HepG2 (cell line): ENCODE data around the gene EPB41.

Source experiments
- HMG20A ChIP-seq: IDR thresholded peaks from 2 replicates; pipeline ENCODE4 v1.6.1; 2016; ENCODE audit warnings: borderline replicate concordance
- HNRNPH1 ChIP-seq: fragments of 200-400 bp; formaldehyde crosslinking; optimal IDR thresholded peaks from 2 replicates; pipeline ENCODE3; 2017; ENCODE audit warnings: mild to moderate bottlenecking, low read depth, low read length
- JUND ChIP-seq: sonication (generic); formaldehyde crosslinking; IDR thresholded peaks from 2 replicates; pipeline ENCODE4 v1.8.0; 2022; ENCODE audit warnings: mild to moderate bottlenecking, missing genetic modification reagents
- KLF12 ChIP-seq: sonication (generic); formaldehyde crosslinking; IDR thresholded peaks from 2 replicates; pipeline ENCODE4 v1.4.0; 2020; ENCODE audit warnings: missing genetic modification reagents, borderline replicate concordance
- MAFK ChIP-seq, 2 experiments: IDR thresholded peaks in 1 of 2; conservative IDR thresholded peaks in 1 of 2; 2 replicates each; pipeline ENCODE4 v1.6.1; 2011; ENCODE audit warnings: improper control_type of control experiment in 2 of 2, low read length in 2 of 2
- NCOR1 ChIP-seq: fragments of 200-600 bp; sonication (generic); IDR thresholded peaks from 2 replicates; pipeline ENCODE4 v1.7.0; 2017; ENCODE audit warnings: antibody characterized with exemption, low read length, borderline replicate concordance
- NFE2L2 ChIP-seq: fragments of 150-350 bp; IDR thresholded peaks from 2 replicates; pipeline ENCODE4 v1.6.1; 2014; ENCODE audit warnings: low read length
- TAF1 ChIP-seq: sonication (generic); formaldehyde crosslinking; IDR thresholded peaks from 2 replicates; pipeline ENCODE4 v1.4.0; 2020; ENCODE audit warnings: missing genetic modification reagents
- WIZ ChIP-seq: sonication (generic); formaldehyde crosslinking; IDR thresholded peaks from 2 replicates; pipeline ENCODE4 v1.5.1; 2020; ENCODE audit warnings: mild to moderate bottlenecking, missing genetic modification reagents
- ZSCAN9 ChIP-seq: IDR thresholded peaks from 2 replicates; pipeline ENCODE4 v1.6.1; 2016; ENCODE audit warnings: borderline replicate concordance
- TF ChIP-seq, protein P1 (sequence below): sonication (generic); formaldehyde crosslinking; IDR thresholded peaks from 2 replicates; pipeline ENCODE4 v1.5.1; 2020; ENCODE audit warnings: mild to moderate bottlenecking, missing genetic modification reagents
- TF ChIP-seq, protein P2 (sequence below): sonication (generic); formaldehyde crosslinking; IDR thresholded peaks from 2 replicates; pipeline ENCODE4 v1.4.0; 2020; ENCODE audit warnings: mild to moderate bottlenecking, low read depth, missing genetic modification reagents
- TF ChIP-seq, protein P3 (sequence below), 2 experiments: IDR thresholded peaks; 2 replicates each; pipeline ENCODE4 v1.6.1; 2011 to 2012; ENCODE audit warnings: low read length in 2 of 2, borderline replicate concordance in 1 of 2, low read depth in 1 of 2, mild to moderate bottlenecking in 1 of 2, moderate library complexity in 1 of 2

DNA sequence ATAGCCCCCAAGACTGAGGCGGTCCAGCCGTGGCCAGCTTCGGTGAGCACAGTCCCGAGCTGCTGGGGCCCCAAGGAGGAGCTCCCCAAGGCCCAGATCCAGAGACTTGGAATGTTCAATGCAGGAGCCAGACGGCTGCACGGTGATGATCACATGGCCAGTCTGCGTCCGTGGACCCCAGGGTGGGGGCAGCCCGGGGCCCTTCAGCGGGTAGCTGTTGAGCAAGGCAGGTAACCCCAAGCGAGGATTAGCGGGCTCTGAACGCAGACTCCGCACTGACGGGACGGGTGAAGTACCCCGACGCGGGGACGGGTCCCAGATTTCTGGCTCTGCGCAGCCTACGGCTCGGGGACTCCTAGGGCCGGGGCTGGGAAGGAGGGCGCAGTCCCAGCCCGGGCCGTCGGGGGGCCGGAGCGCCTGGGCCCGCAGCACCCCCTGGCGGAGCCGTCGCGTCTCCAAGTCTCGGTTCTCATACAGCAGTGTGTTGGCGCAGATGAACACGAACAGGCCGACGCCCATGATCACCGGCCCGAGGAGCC, 206.6 kb downstream of the EPB41 start:
- TF ChIP-seq TAF1 (CRISPR knock-in tag): no peak
- TF ChIP-seq, protein P1, sequence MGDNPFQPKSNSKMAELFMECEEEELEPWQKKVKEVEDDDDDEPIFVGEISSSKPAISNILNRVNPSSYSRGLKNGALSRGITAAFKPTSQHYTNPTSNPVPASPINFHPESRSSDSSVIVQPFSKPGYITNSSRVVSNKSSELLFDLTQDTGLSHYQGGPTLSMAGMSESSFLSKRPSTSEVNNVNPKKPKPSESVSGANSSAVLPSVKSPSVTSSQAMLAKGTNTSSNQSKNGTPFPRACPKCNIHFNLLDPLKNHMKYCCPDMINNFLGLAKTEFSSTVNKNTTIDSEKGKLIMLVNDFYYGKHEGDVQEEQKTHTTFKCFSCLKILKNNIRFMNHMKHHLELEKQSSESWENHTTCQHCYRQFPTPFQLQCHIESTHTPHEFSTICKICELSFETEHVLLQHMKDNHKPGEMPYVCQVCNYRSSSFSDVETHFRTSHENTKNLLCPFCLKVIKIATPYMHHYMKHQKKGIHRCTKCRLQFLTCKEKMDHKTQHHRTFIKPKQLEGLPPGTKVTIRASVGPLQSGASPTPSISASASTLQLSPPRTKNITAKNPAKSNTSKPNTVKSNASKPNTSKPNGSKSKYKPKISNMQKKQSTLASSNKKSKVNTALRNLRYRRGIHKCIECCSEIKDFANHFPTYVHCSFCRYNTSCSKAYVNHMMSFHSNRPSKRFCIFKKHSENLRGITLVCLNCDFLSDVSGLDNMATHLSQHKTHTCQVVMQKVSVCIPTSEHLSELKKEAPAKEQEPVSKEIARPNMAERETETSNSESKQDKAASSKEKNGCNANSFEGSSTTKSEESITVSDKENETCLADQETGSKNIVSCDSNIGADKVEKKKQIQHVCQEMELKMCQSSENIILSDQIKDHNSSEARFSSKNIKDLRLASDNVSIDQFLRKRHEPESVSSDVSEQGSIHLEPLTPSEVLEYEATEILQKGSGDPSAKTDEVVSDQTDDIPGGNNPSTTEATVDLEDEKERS (CRISPR knock-in tag): no peak
- TF ChIP-seq JUND (CRISPR knock-in tag): no peak
- TF ChIP-seq, protein P2, sequence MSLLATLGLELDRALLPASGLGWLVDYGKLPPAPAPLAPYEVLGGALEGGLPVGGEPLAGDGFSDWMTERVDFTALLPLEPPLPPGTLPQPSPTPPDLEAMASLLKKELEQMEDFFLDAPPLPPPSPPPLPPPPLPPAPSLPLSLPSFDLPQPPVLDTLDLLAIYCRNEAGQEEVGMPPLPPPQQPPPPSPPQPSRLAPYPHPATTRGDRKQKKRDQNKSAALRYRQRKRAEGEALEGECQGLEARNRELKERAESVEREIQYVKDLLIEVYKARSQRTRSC (CRISPR knock-in tag): no peak
- TF ChIP-seq WIZ (CRISPR knock-in tag): no peak
- TF ChIP-seq HNRNPH1: no peak
- TF ChIP-seq, protein P3, sequence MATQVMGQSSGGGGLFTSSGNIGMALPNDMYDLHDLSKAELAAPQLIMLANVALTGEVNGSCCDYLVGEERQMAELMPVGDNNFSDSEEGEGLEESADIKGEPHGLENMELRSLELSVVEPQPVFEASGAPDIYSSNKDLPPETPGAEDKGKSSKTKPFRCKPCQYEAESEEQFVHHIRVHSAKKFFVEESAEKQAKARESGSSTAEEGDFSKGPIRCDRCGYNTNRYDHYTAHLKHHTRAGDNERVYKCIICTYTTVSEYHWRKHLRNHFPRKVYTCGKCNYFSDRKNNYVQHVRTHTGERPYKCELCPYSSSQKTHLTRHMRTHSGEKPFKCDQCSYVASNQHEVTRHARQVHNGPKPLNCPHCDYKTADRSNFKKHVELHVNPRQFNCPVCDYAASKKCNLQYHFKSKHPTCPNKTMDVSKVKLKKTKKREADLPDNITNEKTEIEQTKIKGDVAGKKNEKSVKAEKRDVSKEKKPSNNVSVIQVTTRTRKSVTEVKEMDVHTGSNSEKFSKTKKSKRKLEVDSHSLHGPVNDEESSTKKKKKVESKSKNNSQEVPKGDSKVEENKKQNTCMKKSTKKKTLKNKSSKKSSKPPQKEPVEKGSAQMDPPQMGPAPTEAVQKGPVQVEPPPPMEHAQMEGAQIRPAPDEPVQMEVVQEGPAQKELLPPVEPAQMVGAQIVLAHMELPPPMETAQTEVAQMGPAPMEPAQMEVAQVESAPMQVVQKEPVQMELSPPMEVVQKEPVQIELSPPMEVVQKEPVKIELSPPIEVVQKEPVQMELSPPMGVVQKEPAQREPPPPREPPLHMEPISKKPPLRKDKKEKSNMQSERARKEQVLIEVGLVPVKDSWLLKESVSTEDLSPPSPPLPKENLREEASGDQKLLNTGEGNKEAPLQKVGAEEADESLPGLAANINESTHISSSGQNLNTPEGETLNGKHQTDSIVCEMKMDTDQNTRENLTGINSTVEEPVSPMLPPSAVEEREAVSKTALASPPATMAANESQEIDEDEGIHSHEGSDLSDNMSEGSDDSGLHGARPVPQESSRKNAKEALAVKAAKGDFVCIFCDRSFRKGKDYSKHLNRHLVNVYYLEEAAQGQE (IDR thresholded peaks at IDR 0.05; ENCODE audit: borderline replicate concordance in 1 of 2, low read depth in 1 of 2, low read length in 2 of 2): no peak
- TF ChIP-seq NFE2L2: no peak
- TF ChIP-seq ZSCAN9 (CRISPR knock-in tag): no peak
- no peak for TF ChIP-seq MAFK (conservative IDR thresholded peaks at IDR 0.05 in 1 of 2, IDR thresholded peaks at IDR 0.05 in 1 of 2; ENCODE audit: low read length in 2 of 2)
- TF ChIP-seq KLF12 (CRISPR knock-in tag): no peak
- TF ChIP-seq HMG20A: no peak
- no peak for TF ChIP-seq NCOR1
